IMR-90 (cell line): ENCODE measurements around the gene FBXW11.

Source experiments
- BHLHE40 ChIP-seq: fragments of 150-350 bp; IDR thresholded peaks from 2 replicates; pipeline ENCODE4 v1.6.1; 2016; ENCODE audit warnings: mild to moderate bottlenecking, low read depth, low read length
- CEBPB ChIP-seq: IDR thresholded peaks from 2 replicates; pipeline ENCODE4 v1.6.1; 2012; ENCODE audit warnings: low read depth, low read length, improper control_type of control experiment
- ELK1 ChIP-seq: fragments of 150-350 bp; IDR thresholded peaks from 2 replicates; pipeline ENCODE4 v1.6.1; 2016; ENCODE audit warnings: low read depth, mild to moderate bottlenecking, low read length, moderate library complexity, borderline replicate concordance
- FOS ChIP-seq: fragments of 150-350 bp; IDR thresholded peaks from 2 replicates; pipeline ENCODE4 v1.6.1; 2016; ENCODE audit warnings: low read depth, low read length
- MAFK ChIP-seq: IDR thresholded peaks from 2 replicates; pipeline ENCODE4 v1.6.1; 2012; ENCODE audit warnings: low read depth, low read length, improper control_type of control experiment
- MAZ ChIP-seq: IDR thresholded peaks from 2 replicates; pipeline ENCODE4 v1.6.1; 2012; ENCODE audit warnings: low read depth, mild to moderate bottlenecking, low read length, improper control_type of control experiment, moderate library complexity, borderline replicate concordance
- MXI1 ChIP-seq: IDR thresholded peaks from 2 replicates; pipeline ENCODE4 v1.6.1; 2012; ENCODE audit warnings: low read depth, mild to moderate bottlenecking, low read length, moderate library complexity, borderline replicate concordance
- POLR2A ChIP-seq: IDR thresholded peaks from 2 replicates; pipeline ENCODE4 v1.6.1; 2012; ENCODE audit warnings: mild to moderate bottlenecking, low read depth, low read length
- RAD21 ChIP-seq: IDR thresholded peaks from 2 replicates; pipeline ENCODE4 v1.6.1; 2012; ENCODE audit warnings: low read length, improper control_type of control experiment
- RCOR1 ChIP-seq: IDR thresholded peaks from 2 replicates; pipeline ENCODE4 v1.6.1; 2012; ENCODE audit warnings: mild to moderate bottlenecking, low read length, improper control_type of control experiment; ENCODE audit not compliant: insufficient replicate concordance
- RFX5 ChIP-seq: IDR thresholded peaks from 2 replicates; pipeline ENCODE4 v1.8.0; 2012; ENCODE audit warnings: low read depth, mild to moderate bottlenecking, low read length, moderate library complexity
- TF ChIP-seq, protein P1 (sequence below): conservative IDR thresholded peaks from 2 replicates; pipeline ENCODE4 v1.5.1; 2012; ENCODE audit warnings: mild to moderate bottlenecking, low read depth, low read length, improper control_type of control experiment
- TF ChIP-seq, protein P2 (sequence below): fragments of 150-350 bp; IDR thresholded peaks from 2 replicates; pipeline ENCODE4 v1.6.1; 2017; ENCODE audit warnings: mild to moderate bottlenecking, antibody characterized with exemption, low read length, low read depth

- TF ChIP-seq POLR2A (no peak), CEBPB (no peak), MXI1 (no peak), RAD21 (no peak), MAZ (no peak), BHLHE40 (no peak), ELK1 (no peak), RCOR1 (no peak), MAFK (no peak), RFX5 (no peak), FOS (no peak)
- TF ChIP-seq, protein P1, sequence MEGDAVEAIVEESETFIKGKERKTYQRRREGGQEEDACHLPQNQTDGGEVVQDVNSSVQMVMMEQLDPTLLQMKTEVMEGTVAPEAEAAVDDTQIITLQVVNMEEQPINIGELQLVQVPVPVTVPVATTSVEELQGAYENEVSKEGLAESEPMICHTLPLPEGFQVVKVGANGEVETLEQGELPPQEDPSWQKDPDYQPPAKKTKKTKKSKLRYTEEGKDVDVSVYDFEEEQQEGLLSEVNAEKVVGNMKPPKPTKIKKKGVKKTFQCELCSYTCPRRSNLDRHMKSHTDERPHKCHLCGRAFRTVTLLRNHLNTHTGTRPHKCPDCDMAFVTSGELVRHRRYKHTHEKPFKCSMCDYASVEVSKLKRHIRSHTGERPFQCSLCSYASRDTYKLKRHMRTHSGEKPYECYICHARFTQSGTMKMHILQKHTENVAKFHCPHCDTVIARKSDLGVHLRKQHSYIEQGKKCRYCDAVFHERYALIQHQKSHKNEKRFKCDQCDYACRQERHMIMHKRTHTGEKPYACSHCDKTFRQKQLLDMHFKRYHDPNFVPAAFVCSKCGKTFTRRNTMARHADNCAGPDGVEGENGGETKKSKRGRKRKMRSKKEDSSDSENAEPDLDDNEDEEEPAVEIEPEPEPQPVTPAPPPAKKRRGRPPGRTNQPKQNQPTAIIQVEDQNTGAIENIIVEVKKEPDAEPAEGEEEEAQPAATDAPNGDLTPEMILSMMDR: no peak
- TF ChIP-seq, protein P2, sequence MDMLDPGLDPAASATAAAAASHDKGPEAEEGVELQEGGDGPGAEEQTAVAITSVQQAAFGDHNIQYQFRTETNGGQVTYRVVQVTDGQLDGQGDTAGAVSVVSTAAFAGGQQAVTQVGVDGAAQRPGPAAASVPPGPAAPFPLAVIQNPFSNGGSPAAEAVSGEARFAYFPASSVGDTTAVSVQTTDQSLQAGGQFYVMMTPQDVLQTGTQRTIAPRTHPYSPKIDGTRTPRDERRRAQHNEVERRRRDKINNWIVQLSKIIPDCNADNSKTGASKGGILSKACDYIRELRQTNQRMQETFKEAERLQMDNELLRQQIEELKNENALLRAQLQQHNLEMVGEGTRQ: no peak
These were observed 168.4 kb downstream of the FBXW11 start for GRCh38 chr5:171838066-171838465.
